Activated T-cell treated with anti-CD3 and anti-CD28 coated beads, Interleukin-2, amount 50 U/mL, for 72 hours (primary cell): ENCODE results near the gene TCERG1L. TPM values are rescaled to one million over a fixed set of nuclear protein-coding genes. Genes with fewer than 3 reads are reported as not detected.

Source experiments
- ATAC-seq, 2 donors: fragments of 150-1000 bp; cut with Tn5 transposase; replicated peaks in 1 of 2; 2 replicates each; pipeline ENCODE4 v1.10.0; 2021; ENCODE audit warnings: moderate library complexity in 2 of 2, mild to moderate bottlenecking in 1 of 2
- DNase-seq, 2 donors: peaks; one replicate each; pipeline ENCODE4 v3.0.0; 2021 to 2022; ENCODE audit warnings: mixed read lengths in 1 of 2
- H3K27ac Mint-ChIP-seq: one replicate; pipeline ENCODE4 v1.8.0; 2022; ENCODE audit warnings: mild to moderate bottlenecking, moderate library complexity, mixed read lengths
- H3K27me3 Mint-ChIP-seq: one replicate; pipeline ENCODE4 v1.8.0; 2022; ENCODE audit warnings: low read depth, mixed read lengths
- H3K36me3 Mint-ChIP-seq, 2 donors: one replicate each; pipeline ENCODE4 v1.8.0; 2022; ENCODE audit warnings: mixed read lengths in 2 of 2, mild to moderate bottlenecking in 1 of 2; ENCODE audit not compliant: insufficient read depth in 2 of 2
- H3K4me1 Mint-ChIP-seq: one replicate; pipeline ENCODE4 v1.8.0; 2022; ENCODE audit warnings: low read depth, mixed read lengths
- H3K4me3 Mint-ChIP-seq, 2 donors: one replicate each; pipeline ENCODE4 v1.8.0; 2022; ENCODE audit warnings: mild to moderate bottlenecking in 2 of 2, mixed read lengths in 2 of 2, moderate library complexity in 2 of 2
- H3K9me3 Mint-ChIP-seq, 2 donors: one replicate each; pipeline ENCODE4 v1.8.0; 2022; ENCODE audit warnings: mixed read lengths in 2 of 2
- total RNA-seq, 2 donors: library from RNA; stranded (reverse); gene quantifications; one replicate each; pipeline ENCODE4 v1.2.3, GENCODE V29; 2022

The TCERG1L gene
- total RNA-seq, 2 donors from 2014 or later = 0.09 TPM; not detected in 1

DNA sequence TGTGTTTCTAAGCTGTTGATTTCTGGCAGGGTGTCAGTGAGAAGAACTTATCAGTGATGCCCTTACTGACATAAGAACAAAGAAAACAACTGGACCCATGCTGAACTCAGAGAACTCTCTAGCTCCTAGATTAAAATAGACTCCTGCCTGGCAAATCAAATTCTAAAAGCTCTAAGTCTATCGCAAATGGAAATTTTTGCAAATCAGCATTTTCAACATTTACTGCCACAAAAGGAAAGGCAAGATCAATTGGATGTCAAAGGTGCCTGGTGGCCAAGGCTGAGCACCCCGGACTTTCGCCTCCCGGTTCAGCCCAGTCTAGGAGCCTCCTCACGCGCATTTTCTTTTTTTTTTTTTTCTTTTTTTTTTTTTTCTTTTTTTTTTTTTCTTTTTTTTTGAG is 251.6 kb downstream of the TCERG1L start:
- no peak overlapping the region for H3K4me3 Mint-ChIP-seq
- no peaks in the 10 kb centered on the region for H3K27me3 Mint-ChIP-seq
- no peak for DNase-seq
- H3K27ac Mint-ChIP-seq = no peak overlapping the region
- ATAC-seq = no peak
- no peaks in the 10 kb centered on the region for H3K4me1 Mint-ChIP-seq
- H3K36me3 Mint-ChIP-seq = no peaks in the 10 kb centered on the region
- H3K9me3 Mint-ChIP-seq = peaks cover 0 to 3% of the 10 kb centered on the region in 2 donors

GRCh38 chr10:131058799-131059198 is 252.7 kb downstream of the TCERG1L start:
- Mint-ChIP-seq H3K27me3 (no peaks in the 10 kb centered on the region), H3K4me3 (no peak overlapping the region), H3K36me3 (no peaks in the 10 kb centered on the region), H3K4me1 (no peaks in the 10 kb centered on the region), H3K27ac (no peak overlapping the region), H3K9me3 (peaks cover 0 to 3% of the 10 kb centered on the region in 2 donors)
- DNase-seq = no peak
- no peak for ATAC-seq

DNA sequence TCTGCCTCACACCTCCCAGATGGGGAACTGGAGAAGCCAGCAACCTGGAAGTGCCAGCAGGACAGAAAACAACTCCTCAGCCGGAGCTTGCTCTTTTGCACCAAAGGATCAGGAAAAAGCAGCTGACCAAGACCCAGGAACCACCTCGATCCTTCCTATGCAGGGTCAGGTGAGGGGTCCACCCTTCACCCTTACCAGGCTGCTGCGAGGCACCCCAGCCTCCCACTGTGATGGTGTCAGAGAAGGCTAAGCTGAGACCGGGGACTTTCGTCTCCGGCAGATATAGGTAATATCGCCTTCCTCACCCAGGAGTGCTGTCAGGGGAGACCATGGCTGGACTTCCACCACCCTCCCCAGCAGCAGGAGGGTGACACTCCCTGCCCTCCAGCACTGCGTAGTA is 254.7 kb downstream of the TCERG1L start:
- Mint-ChIP-seq H3K9me3 (peaks cover 0 to 5% of the 10 kb centered on the region in 2 donors), H3K4me1 (no peaks in the 10 kb centered on the region), H3K4me3 (no peak overlapping the region), H3K27ac (no peak overlapping the region), H3K27me3 (no peaks in the 10 kb centered on the region), H3K36me3 (no peaks in the 10 kb centered on the region)
- DNase-seq (no peak), ATAC-seq (no peak)

DNA sequence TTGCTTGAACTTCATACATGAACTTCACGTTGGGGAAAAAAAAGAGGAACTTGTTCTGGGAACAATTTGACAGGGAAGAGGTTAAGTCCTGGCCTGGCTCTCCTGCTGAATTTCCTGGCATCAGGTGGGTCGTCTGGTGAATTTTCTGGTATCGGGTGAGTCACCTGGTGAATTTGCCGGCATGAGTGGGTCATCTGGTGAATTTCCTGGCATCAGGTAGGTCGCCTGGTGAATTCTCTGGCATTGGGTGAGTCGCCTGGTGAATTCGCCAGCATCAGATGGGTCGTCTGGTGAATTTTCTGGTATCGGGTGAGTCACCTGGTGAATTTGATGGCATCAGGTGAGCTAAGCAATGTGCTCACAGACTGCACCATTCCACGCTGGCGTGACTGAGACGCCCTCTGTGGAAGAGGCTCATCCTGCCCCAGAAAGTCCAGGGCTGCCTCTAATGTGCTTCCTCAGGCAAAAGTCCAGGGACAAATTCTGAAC is 255.4 kb downstream of the TCERG1L start:
- H3K4me3 Mint-ChIP-seq = no peak overlapping the region
- DNase-seq = no peak
- ATAC-seq = no peak
- no peaks in the 10 kb centered on the region for H3K27me3 Mint-ChIP-seq
- H3K4me1 Mint-ChIP-seq = no peaks in the 10 kb centered on the region
- H3K27ac Mint-ChIP-seq = no peak overlapping the region
- no peaks in the 10 kb centered on the region for H3K36me3 Mint-ChIP-seq
- peaks cover 0 to 5% of the 10 kb centered on the region in 2 donors for H3K9me3 Mint-ChIP-seq

GRCh38 chr10:131055437-131055836 is 256.1 kb downstream of the TCERG1L start:
- DNase-seq (no peak), ATAC-seq (no peak)
- H3K27me3 Mint-ChIP-seq = no peaks in the 10 kb centered on the region
- H3K4me1 Mint-ChIP-seq = no peaks in the 10 kb centered on the region
- H3K36me3 Mint-ChIP-seq = no peaks in the 10 kb centered on the region
- peaks cover 0 to 8% of the 10 kb centered on the region in 2 donors for H3K9me3 Mint-ChIP-seq
- no peak overlapping the region for H3K27ac Mint-ChIP-seq
- no peak overlapping the region for H3K4me3 Mint-ChIP-seq

- Mint-ChIP-seq H3K36me3 (no peaks in the 10 kb centered on the region), H3K27ac (no peak overlapping the region), H3K4me3 (no peak overlapping the region), H3K27me3 (no peaks in the 10 kb centered on the region), H3K4me1 (no peaks in the 10 kb centered on the region), H3K9me3 (peaks cover 0 to 9% of the 10 kb centered on the region in 2 donors)
- DNase-seq (no peak), ATAC-seq (no peak)
Measured at GRCh38 chr10:131053192-131053591, 258.3 kb downstream of the TCERG1L start.

- H3K27me3 Mint-ChIP-seq = no peaks in the 10 kb centered on the region
Measured at GRCh38 chr10:131050162-131050766, 261.3 kb downstream of the TCERG1L start.

GRCh38 chr10:131049016-131049415 is 262.5 kb downstream of the TCERG1L start:
- ATAC-seq (no peak), DNase-seq (no peak)
- H3K27ac Mint-ChIP-seq = no peak overlapping the region
- H3K27me3 Mint-ChIP-seq = no peaks in the 10 kb centered on the region
- H3K4me1 Mint-ChIP-seq = no peaks in the 10 kb centered on the region
- H3K9me3 Mint-ChIP-seq = peaks cover 0 to 8% of the 10 kb centered on the region in 2 donors
- H3K36me3 Mint-ChIP-seq = no peaks in the 10 kb centered on the region
- no peak overlapping the region for H3K4me3 Mint-ChIP-seq

More at GRCh38 chr10:131050162-131050766, 261.3 kb downstream of the TCERG1L start:
- ATAC-seq (no peak), DNase-seq (no peak)
- H3K9me3 Mint-ChIP-seq = peaks cover 0 to 8% of the 10 kb centered on the region in 2 donors
- no peaks in the 10 kb centered on the region for H3K36me3 Mint-ChIP-seq
- no peak overlapping the region for H3K4me3 Mint-ChIP-seq
- H3K27ac Mint-ChIP-seq = no peak overlapping the region
- no peaks in the 10 kb centered on the region for H3K4me1 Mint-ChIP-seq

DNA sequence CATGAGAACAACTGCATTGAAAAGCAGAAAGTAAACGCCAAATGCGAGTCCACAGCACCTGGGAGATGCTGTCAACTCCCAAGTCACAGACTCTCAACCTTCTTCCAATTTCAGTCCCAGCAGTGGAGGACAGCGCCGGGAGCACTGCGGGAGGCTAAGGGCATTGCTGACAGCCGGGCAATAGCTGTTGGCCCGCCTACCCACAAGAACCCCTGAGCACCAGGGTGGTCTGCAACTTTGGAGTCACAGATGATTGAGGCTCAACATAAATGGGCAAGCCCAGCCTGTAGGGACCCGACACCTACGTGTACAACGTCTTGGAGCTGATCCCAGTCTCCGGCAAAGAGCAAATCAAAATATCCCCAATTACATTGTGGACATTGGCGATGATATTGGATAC is 262.9 kb downstream of the TCERG1L start:
- peaks cover 0 to 8% of the 10 kb centered on the region in 2 donors for H3K9me3 Mint-ChIP-seq
- no peak for DNase-seq
- H3K36me3 Mint-ChIP-seq = no peaks in the 10 kb centered on the region
- H3K4me3 Mint-ChIP-seq = no peak overlapping the region
- no peak overlapping the region for H3K27ac Mint-ChIP-seq
- H3K4me1 Mint-ChIP-seq = no peaks in the 10 kb centered on the region
- no peak for ATAC-seq
- no peaks in the 10 kb centered on the region for H3K27me3 Mint-ChIP-seq

GRCh38 chr10:131047501-131047900 is 264.0 kb downstream of the TCERG1L start:
- peaks cover 0 to 8% of the 10 kb centered on the region in 2 donors for H3K9me3 Mint-ChIP-seq
- ATAC-seq (no peak), DNase-seq (no peak)
- no peak overlapping the region for H3K27ac Mint-ChIP-seq
- no peaks in the 10 kb centered on the region for H3K36me3 Mint-ChIP-seq
- no peak overlapping the region for H3K4me3 Mint-ChIP-seq
- no peaks in the 10 kb centered on the region for H3K27me3 Mint-ChIP-seq
- no peaks in the 10 kb centered on the region for H3K4me1 Mint-ChIP-seq

GRCh38 chr10:131046194-131046593 is 265.3 kb downstream of the TCERG1L start:
- H3K36me3 Mint-ChIP-seq = no peaks in the 10 kb centered on the region
- ATAC-seq (no peak), DNase-seq (no peak)
- peaks cover 0 to 6% of the 10 kb centered on the region in 2 donors for H3K9me3 Mint-ChIP-seq
- H3K27ac Mint-ChIP-seq = no peak overlapping the region
- H3K27me3 Mint-ChIP-seq = no peaks in the 10 kb centered on the region
- no peaks in the 10 kb centered on the region for H3K4me1 Mint-ChIP-seq
- H3K4me3 Mint-ChIP-seq = no peak overlapping the region

GRCh38 chr10:131044379-131045111 is 267.0 kb downstream of the TCERG1L start:
- Mint-ChIP-seq H3K27me3 (no peaks in the 10 kb centered on the region), H3K27ac (no peak overlapping the region), H3K9me3 (peaks cover 0 to 2% of the 10 kb centered on the region in 2 donors), H3K4me1 (no peaks in the 10 kb centered on the region), H3K36me3 (no peaks in the 10 kb centered on the region), H3K4me3 (no peak overlapping the region)
- DNase-seq = no peak
- ATAC-seq = no peak

DNA sequence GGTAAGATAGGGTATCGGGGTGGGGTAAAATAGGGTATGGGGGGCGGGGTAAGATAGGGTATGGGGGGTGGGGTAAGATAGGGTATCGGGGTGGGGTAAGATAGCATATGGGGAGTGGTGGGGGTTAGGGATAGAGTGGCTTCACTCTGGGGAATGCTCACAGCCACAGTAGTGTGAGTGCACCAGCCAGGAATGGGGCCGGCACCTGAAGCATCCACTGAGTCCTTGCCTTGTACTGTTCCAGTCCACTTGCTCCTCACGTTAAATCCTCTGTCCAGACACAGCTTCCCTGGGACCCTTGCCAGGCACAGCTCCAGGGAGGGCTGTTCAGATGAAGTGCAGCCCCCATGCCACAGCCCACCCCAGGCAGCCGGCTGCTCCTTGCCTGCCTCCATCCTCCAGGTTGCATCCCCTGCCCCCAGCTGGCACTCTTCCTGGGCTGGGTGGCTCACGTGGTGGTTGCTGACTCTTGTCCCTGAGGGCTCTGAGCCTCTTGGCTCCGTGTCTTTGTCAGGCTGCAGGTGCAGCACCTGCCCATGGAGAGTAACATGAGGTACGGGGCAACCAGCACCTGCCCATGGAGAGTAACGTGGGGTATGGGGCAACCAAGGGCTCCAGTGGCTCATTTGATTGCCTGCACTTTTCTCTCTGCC is 268.4 kb downstream of the TCERG1L start:
- Mint-ChIP-seq H3K36me3 (no peaks in the 10 kb centered on the region), H3K27me3 (no peaks in the 10 kb centered on the region), H3K4me3 (no peak overlapping the region), H3K9me3 (peaks cover 0 to 2% of the 10 kb centered on the region in 2 donors), H3K27ac (no peak overlapping the region), H3K4me1 (no peaks in the 10 kb centered on the region)
- DNase-seq = no peak
- no peak for ATAC-seq
